ENCODE results near the gene GH2.
"Not testable (repeated sequence)": the region's sequence is repeated elsewhere in the genome, so short reads cannot be mapped to it uniquely, and the experiment has no call there.

DNA sequence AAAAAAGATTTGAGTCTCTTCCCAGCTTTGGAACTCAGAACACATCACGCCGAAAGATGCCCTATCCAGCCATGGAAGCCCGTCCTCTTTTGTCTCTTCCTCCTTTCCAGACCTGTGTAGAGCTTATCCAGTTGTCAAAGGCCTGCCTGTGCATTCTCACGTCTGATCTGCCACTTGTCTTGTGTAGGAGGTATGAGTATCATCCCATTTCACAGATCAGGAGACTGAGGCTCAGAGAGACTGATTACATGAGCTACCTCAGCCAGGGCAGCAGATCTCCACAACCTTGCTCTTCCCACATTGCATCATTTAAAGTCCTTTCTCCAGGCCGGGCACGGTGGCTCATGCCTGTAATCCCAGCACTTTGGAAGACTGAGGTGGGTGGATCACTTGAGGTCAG is 7.1 kb downstream of the GH2 start:
- TF ChIP-seq, protein P1, sequence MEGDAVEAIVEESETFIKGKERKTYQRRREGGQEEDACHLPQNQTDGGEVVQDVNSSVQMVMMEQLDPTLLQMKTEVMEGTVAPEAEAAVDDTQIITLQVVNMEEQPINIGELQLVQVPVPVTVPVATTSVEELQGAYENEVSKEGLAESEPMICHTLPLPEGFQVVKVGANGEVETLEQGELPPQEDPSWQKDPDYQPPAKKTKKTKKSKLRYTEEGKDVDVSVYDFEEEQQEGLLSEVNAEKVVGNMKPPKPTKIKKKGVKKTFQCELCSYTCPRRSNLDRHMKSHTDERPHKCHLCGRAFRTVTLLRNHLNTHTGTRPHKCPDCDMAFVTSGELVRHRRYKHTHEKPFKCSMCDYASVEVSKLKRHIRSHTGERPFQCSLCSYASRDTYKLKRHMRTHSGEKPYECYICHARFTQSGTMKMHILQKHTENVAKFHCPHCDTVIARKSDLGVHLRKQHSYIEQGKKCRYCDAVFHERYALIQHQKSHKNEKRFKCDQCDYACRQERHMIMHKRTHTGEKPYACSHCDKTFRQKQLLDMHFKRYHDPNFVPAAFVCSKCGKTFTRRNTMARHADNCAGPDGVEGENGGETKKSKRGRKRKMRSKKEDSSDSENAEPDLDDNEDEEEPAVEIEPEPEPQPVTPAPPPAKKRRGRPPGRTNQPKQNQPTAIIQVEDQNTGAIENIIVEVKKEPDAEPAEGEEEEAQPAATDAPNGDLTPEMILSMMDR (IDR thresholded peaks at IDR 0.05): not testable (repeated sequence)
- not testable (repeated sequence) for TF ChIP-seq POLR2A, POLR2AphosphoS5 (IDR thresholded peaks at IDR 0.05)

All from transverse colon (tissue), 4 donors.